HepG2 (cell line): ENCODE results near the gene STK32C. TPM values are rescaled to one million over a fixed set of nuclear protein-coding genes. Genes with fewer than 3 reads are reported as not detected.

Experiments used
- ATAC-seq: fragments of 200-7000 bp; cut with Tn5 transposase; 3 replicates; pipeline ENCODE4 v1.9.1; 2020; ENCODE audit warnings: mild to moderate bottlenecking, moderate library complexity
- BruUV-seq: library from RNA; stranded (reverse); fragments of 400-500 nt; replicated peaks from 2 replicates; lab custom pipeline; 2021; lab: Mats Ljungman, UMichigan
- CTCF ChIA-PET: fragments of 300-600 bp; formaldehyde crosslinking; extraction: SDS; loops from one replicate; lab custom pipeline; 2021; ENCODE audit warnings: low total read pairs, inconsistent platforms, low intra/inter-chr PET ratio; lab: Yijun Ruan, JAX
- POLR2A ChIA-PET: fragments of 350-600 bp; sonication (Branson Sonifier 250); formaldehyde crosslinking; loops from one replicate; lab custom pipeline; 2020; ENCODE audit warnings: antibody characterized with exemption, inconsistent platforms; lab: Yijun Ruan, JAX
- DNase-seq: peaks from one replicate; pipeline ENCODE4 v3.0.0-alpha.2; 2015; ENCODE audit warnings: low spot score
- FAIRE-seq: peaks from 3 replicates; lab custom pipeline; 2011; peaks lifted over from hg19 to GRCh38; lab: Jason Lieb, UNC
- H2AFZ ChIP-seq: one replicate; pipeline ENCODE4 v1.6.1; 2011; ENCODE audit warnings: low read length, inconsistent platforms
- H3K27ac ChIP-seq: fragments of 300-600 bp; 3 replicates; pipeline ENCODE4 v1.8.0; 2011; ENCODE audit warnings: mixed run types, mild to moderate bottlenecking, mixed read lengths, low read length, inconsistent platforms; ENCODE audit not compliant: insufficient read depth; ENCODE audit errors: extremely low read length
- H3K27me3 ChIP-seq, 2 experiments: fragments of 200-600 bp in 1 of 2; 2 replicates in 1 of 2; 3 replicates in 1 of 2; pipeline versions ENCODE4 v1.6.0 to v1.8.0; 2011; ENCODE audit warnings: low read length in 2 of 2, mild to moderate bottlenecking in 2 of 2, moderate library complexity in 2 of 2, inconsistent platforms in 1 of 2; ENCODE audit not compliant: insufficient read depth in 2 of 2, control insufficient read depth in 1 of 2
- H3K36me3 ChIP-seq, 2 experiments: fragments of 200-600 bp in 1 of 2; replicated peaks in 1 of 2; 2 replicates in 1 of 2; 3 replicates in 1 of 2; pipeline versions ENCODE4 v1.5.1 to v1.8.0; 2011; ENCODE audit warnings: low read length in 2 of 2, inconsistent platforms in 1 of 2; ENCODE audit not compliant: insufficient read depth in 2 of 2, control insufficient read depth in 1 of 2
- H3K4me1 ChIP-seq: 2 replicates; pipeline ENCODE4 v1.5.1; 2012; ENCODE audit warnings: low read length, inconsistent platforms; ENCODE audit not compliant: insufficient read depth
- H3K4me2 ChIP-seq: 2 replicates; pipeline ENCODE4 v1.6.0; 2011; ENCODE audit warnings: low read depth, low read length, inconsistent platforms
- H3K4me3 ChIP-seq, 3 experiments: fragments of 200-600 bp in 1 of 3; sonication (generic), shearing (Covaris generic) in 1 of 3; replicated peaks in 1 of 3; 2 replicates each; pipeline ENCODE4 v1.5.1; 2011 to 2016; ENCODE audit warnings: low read length in 3 of 3, inconsistent platforms in 2 of 3, low read depth in 2 of 3, mild to moderate bottlenecking in 2 of 3, control low read depth in 1 of 3, mixed read lengths in 1 of 3; ENCODE audit not compliant: insufficient read depth in 1 of 3
- H3K79me2 ChIP-seq: one replicate; pipeline ENCODE4 v1.6.1; 2011; ENCODE audit warnings: low read length, inconsistent platforms; ENCODE audit not compliant: insufficient read depth
- H3K9ac ChIP-seq: 2 replicates; pipeline ENCODE4 v1.6.0; 2011; ENCODE audit warnings: mild to moderate bottlenecking, low read depth, low read length, inconsistent platforms; ENCODE audit not compliant: insufficient read depth
- H3K9me3 ChIP-seq: 2 replicates; pipeline ENCODE4 v1.5.1; 2012; ENCODE audit warnings: mild to moderate bottlenecking, low read length
- H4K20me1 ChIP-seq: 2 replicates; pipeline ENCODE4 v1.6.0; 2011; ENCODE audit warnings: inconsistent platforms, mild to moderate bottlenecking, low read length, moderate library complexity; ENCODE audit not compliant: insufficient read depth
- AHDC1 ChIP-seq: sonication (generic); formaldehyde crosslinking; IDR thresholded peaks from 2 replicates; pipeline ENCODE4 v1.5.1; 2020; ENCODE audit warnings: mild to moderate bottlenecking, missing genetic modification reagents, borderline replicate concordance
- ATF7-NPFF ChIP-seq: sonication (generic); formaldehyde crosslinking; IDR thresholded peaks from 2 replicates; pipeline ENCODE4 v1.8.1; 2023; ENCODE audit warnings: mild to moderate bottlenecking, low read depth, missing genetic modification reagents, moderate library complexity
- BRF2 ChIP-seq: sonication (generic); formaldehyde crosslinking; IDR thresholded peaks from 2 replicates; pipeline ENCODE4 v1.8.1; 2022; ENCODE audit warnings: mild to moderate bottlenecking, missing genetic modification reagents
- ETV5 ChIP-seq: IDR thresholded peaks from 2 replicates; pipeline ENCODE4 v1.6.1; 2018; ENCODE audit warnings: missing biosample characterization, missing genetic modification reagents, inconsistent platforms, borderline replicate concordance
- LCORL ChIP-seq, 2 experiments: fragments of 450-650 bp in 1 of 2; sonication (generic) in 1 of 2; formaldehyde crosslinking in 1 of 2; IDR thresholded peaks; 2 replicates each; pipeline versions ENCODE4 v1.5.0 to v1.6.1; 2017 to 2020; ENCODE audit warnings: antibody characterized with exemption in 1 of 2, missing genetic modification reagents in 1 of 2
- PLSCR1 ChIP-seq: sonication (generic); formaldehyde crosslinking; IDR thresholded peaks from 2 replicates; pipeline ENCODE4 v1.5.0; 2020; ENCODE audit warnings: missing genetic modification reagents, mild to moderate bottlenecking, borderline replicate concordance
- PPARG ChIP-seq: conservative IDR thresholded peaks from 2 replicates; pipeline ENCODE4 v1.6.1; 2016; ENCODE audit warnings: missing biosample characterization, missing genetic modification reagents
- TFE3 ChIP-seq: IDR thresholded peaks from 2 replicates; pipeline ENCODE4 v1.6.1; 2016
- ZNF383 ChIP-seq: sonication (generic); formaldehyde crosslinking; IDR thresholded peaks from 2 replicates; pipeline ENCODE4 v1.4.0; 2020; ENCODE audit warnings: missing genetic modification reagents, mild to moderate bottlenecking, borderline replicate concordance
- ZNF770 ChIP-seq: sonication (generic); formaldehyde crosslinking; IDR thresholded peaks from 2 replicates; pipeline ENCODE4 v1.5.0; 2020; ENCODE audit warnings: mild to moderate bottlenecking, missing genetic modification reagents
- ZSCAN21 ChIP-seq: sonication (generic); formaldehyde crosslinking; IDR thresholded peaks from 2 replicates; pipeline ENCODE4 v1.8.0; 2022; ENCODE audit warnings: mild to moderate bottlenecking, missing genetic modification reagents, moderate library complexity, borderline replicate concordance
- WGBS: methylation state at CpG from one replicate; pipeline ENCODE4 v1.1.6; 2017; ENCODE audit warnings: low lambda C conversion rate; 5-methylcytosine and 5-hydroxymethylcytosine counted together
- in situ Hi-C: cut with HindIII; loops from 2 replicates; pipeline ENCODE4 v1.10.0; 2017; ENCODE audit warnings: low pct_unique_long_range_greater_than_20kb; ENCODE audit not compliant: extremely low pct_ligation_motif_present
- intact Hi-C: fragments of 100-400 bp; cut with micrococcal nuclease; formaldehyde crosslinking; loops from one replicate; pipeline ENCODE4 v1.10.0; 2022; ENCODE audit not compliant: unreplicated experiment
- polyA plus RNA-seq, 8 experiments: library from polyadenylated mRNA; depleted of rRNA in 3 of 8; stranded (reverse) in 7 of 8; unstranded in 1 of 8; fragments of >200 nt; fragmentation: Illumina TruSeq in 4 of 8; extraction: Trizol in 4 of 8; gene quantifications; 2 replicates each; pipeline versions ENCODE4 v1.2.1 to v1.2.3, GENCODE V29; 2011 to 2016; ENCODE audit warnings: low read depth in 4 of 8, missing spikeins in 1 of 8, mixed read lengths in 1 of 8; ENCODE audit not compliant: insufficient read depth in 1 of 8
- total RNA-seq, 5 experiments: library from RNA; depleted of rRNA; stranded (reverse); fragments of >200 nt; fragmentation: Illumina TruSeq; extraction: Trizol; gene quantifications; 2 replicates each; pipeline ENCODE4 v1.2.3, GENCODE V29; 2016; ENCODE audit warnings: low read depth in 1 of 5

STK32C gene
- total and polyA plus RNA-seq, 2 of the 13 experiments (the other 11 are each of a cell fraction or from before 2014, with no cell fraction given) = 10.9 to 19.4 TPM

- Histone ChIP-seq H3K27me3 (no peaks in the 10 kb centered on the region), H3K79me2 (no peaks in the 10 kb centered on the region), H3K9me3 (no peaks in the 10 kb centered on the region), H3K4me3 (no peak overlapping the region), H3K9ac (no peak overlapping the region), H3K4me2 (no peak overlapping the region), H3K36me3 (no peaks in the 10 kb centered on the region), H4K20me1 (no peaks in the 10 kb centered on the region), H3K27ac (no peak overlapping the region), H3K4me1 (no peaks in the 10 kb centered on the region), H2AFZ (no peak overlapping the region)
- TF ChIP-seq ZNF770 (no peak), LCORL (IDR thresholded peaks at IDR 0.05) (no peak), LCORL (CRISPR knock-in tag; IDR thresholded peaks at IDR 0.05) (no peak), BRF2 (CRISPR knock-in tag) (no peak), TFE3 (CRISPR knock-in tag) (no peak), AHDC1 (CRISPR knock-in tag) (no peak), PPARG (CRISPR knock-in tag) (no peak), ATF7-NPFF (CRISPR knock-in tag) (no peak), ETV5 (no peak), ZSCAN21 (CRISPR knock-in tag) (no peak), ZNF383 (CRISPR knock-in tag) (no peak), PLSCR1 (no peak)
- WGBS = 100% methylated on average over 2 of the region's 7 CpGs
- DNase-seq (no peak), FAIRE-seq (no peak), ATAC-seq (no peak)
- ChIA-PET POLR2A (no interaction called here), CTCF (no interaction called here)
- BruUV-seq = no TSS peak
- in situ Hi-C loops = no loop called here
- intact Hi-C loops = no loop called here
Observed at GRCh38 chr10:132158823-132159222, 148.9 kb downstream of the STK32C start.
